ENCODE data around the gene CDKN2AIP.

CDKN2AIP gene

GRCh38 chr4:183444214-183445096 lies at the start of gene CDKN2AIP:
Gene CDKN2AIP, plus strand, starts transcription at chr4:183444636. Its CDS starts 162 bp downstream, at chr4:183444798.
- DNase-seq, result peak; percentile 95

GRCh38 chr4:183395395-183395794 lies 49.0 kb upstream of the CDKN2AIP start:
- no peak for DNase-seq

GRCh38 chr4:183396227-183396637 lies 48.2 kb upstream of the CDKN2AIP start:
- no peak for DNase-seq

- no peak for DNase-seq
Observed at GRCh38 chr4:183397741-183398297, 46.6 kb upstream of the CDKN2AIP start.

- DNase-seq, result peak; percentile 66
Observed at GRCh38 chr4:183398298-183399125, 45.9 kb upstream of the CDKN2AIP start.

- DNase-seq, result no peak
Observed at GRCh38 chr4:183399126-183399522, 45.3 kb upstream of the CDKN2AIP start.

- DNase-seq, result no peak
Observed at GRCh38 chr4:183399616-183400015, 44.8 kb upstream of the CDKN2AIP start.

GRCh38 chr4:183400035-183400434 lies 44.4 kb upstream of the CDKN2AIP start:
- no peak for DNase-seq

GRCh38 chr4:183401473-183401872 lies 43.0 kb upstream of the CDKN2AIP start:
- DNase-seq, result no peak

- DNase-seq, result no peak
Observed at GRCh38 chr4:183402771-183403170, 41.7 kb upstream of the CDKN2AIP start.

- no peak for DNase-seq
Observed at GRCh38 chr4:183403486-183403885, 41.0 kb upstream of the CDKN2AIP start.

GRCh38 chr4:183403961-183404360 lies 40.5 kb upstream of the CDKN2AIP start:
- no peak for DNase-seq

GRCh38 chr4:183405303-183405702 lies 39.1 kb upstream of the CDKN2AIP start:
- DNase-seq, result no peak

GRCh38 chr4:183407128-183407585 lies 37.3 kb upstream of the CDKN2AIP start:
- DNase-seq, result peak; percentile 90

- no peak for DNase-seq
Observed at GRCh38 chr4:183407635-183408464, 36.6 kb upstream of the CDKN2AIP start.

GRCh38 chr4:183408796-183409195 lies 35.6 kb upstream of the CDKN2AIP start:
- DNase-seq, result no peak

- no peak for DNase-seq
Observed at GRCh38 chr4:183409483-183409882, 35.0 kb upstream of the CDKN2AIP start.

GRCh38 chr4:183409934-183410333 lies 34.5 kb upstream of the CDKN2AIP start:
- DNase-seq, result no peak

- no peak for DNase-seq
Observed at GRCh38 chr4:183411291-183411861, 33.1 kb upstream of the CDKN2AIP start.

GRCh38 chr4:183412821-183413220 lies 31.6 kb upstream of the CDKN2AIP start:
- DNase-seq, result no peak

- no peak for DNase-seq
Observed at GRCh38 chr4:183413234-183414200, 30.9 kb upstream of the CDKN2AIP start.

Measured in CD4-positive, alpha-beta T cell treated with Interleukin-17A for 1 hour (primary cell).